ENCODE data around the gene HOXB3.

The HOXB3 gene

GRCh38 chr17:48589831-48590606, at the start of gene HOXB3:
HOXB3 (minus strand) TSS chr17:48590241; CDS start chr17:48552474, 37,767 bp downstream.
- no peak for FAIRE-seq

GRCh38 chr17:48639136-48639535, 49.1 kb upstream of the HOXB3 start:
- FAIRE-seq = no peak

- FAIRE-seq = no peak
Observed at GRCh38 chr17:48637323-48638260, 47.6 kb upstream of the HOXB3 start.

- FAIRE-seq = no peak
Observed at GRCh38 chr17:48636177-48637018, 46.4 kb upstream of the HOXB3 start.

- FAIRE-seq = no peak
Observed at GRCh38 chr17:48634493-48635208, 44.6 kb upstream of the HOXB3 start.

- FAIRE-seq = no peak
Observed at GRCh38 chr17:48633266-48633677, 43.2 kb upstream of the HOXB3 start.

- no peak for FAIRE-seq
Observed at GRCh38 chr17:48632579-48633265, 42.7 kb upstream of the HOXB3 start.

DNA sequence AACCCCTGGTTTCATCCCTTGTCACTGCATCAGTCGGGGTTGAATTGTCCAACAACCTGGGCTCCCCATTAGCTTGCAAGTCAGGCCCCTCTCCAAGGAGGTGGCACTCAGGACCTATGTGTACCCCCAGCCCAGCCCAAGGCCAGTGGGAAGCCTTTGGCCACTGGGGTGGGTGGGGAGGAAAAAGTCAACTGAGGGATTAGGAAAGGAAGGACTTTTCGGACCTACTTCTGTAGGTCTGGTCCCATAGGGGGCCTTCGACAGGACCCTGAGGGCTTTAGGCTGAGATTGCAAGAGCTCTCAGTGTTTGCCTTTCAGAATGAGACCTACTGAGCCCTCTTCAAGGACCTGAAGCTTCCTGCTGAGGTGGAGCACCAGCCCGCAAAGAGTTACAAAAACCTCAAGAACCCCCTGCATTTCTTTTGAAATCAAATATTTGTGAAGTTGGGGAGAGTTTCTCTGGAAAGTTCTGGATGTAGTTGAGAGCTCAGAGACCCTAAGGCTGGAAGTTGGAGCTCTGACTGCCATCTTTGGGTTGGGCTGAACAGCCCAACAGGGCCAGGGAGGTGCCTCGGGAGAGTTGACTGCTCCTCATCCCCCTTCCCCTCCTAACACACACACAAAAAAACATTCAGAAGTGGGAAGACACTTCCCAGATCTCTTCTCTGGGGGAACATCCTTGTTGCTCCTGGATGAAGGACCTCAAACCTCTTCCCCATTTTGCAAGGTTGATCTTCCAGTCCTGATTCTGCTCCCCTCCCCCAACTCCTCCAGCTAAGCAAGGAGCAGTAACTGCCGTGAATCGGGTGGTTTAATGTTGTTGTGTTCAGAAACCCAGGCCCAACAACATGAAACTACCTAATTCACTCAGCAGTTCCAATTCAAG, 41.9 kb upstream of the HOXB3 start:
- FAIRE-seq = no peak

- FAIRE-seq = no peak
Observed at GRCh38 chr17:48630925-48631692, 41.1 kb upstream of the HOXB3 start.

- no peak for FAIRE-seq
Observed at GRCh38 chr17:48630009-48630924, 40.2 kb upstream of the HOXB3 start.

- FAIRE-seq = no peak
Observed at GRCh38 chr17:48629411-48629759, 39.3 kb upstream of the HOXB3 start.

GRCh38 chr17:48628649-48629410, 38.8 kb upstream of the HOXB3 start:
- FAIRE-seq = no peak

GRCh38 chr17:48627623-48628521, 37.8 kb upstream of the HOXB3 start:
- no peak for FAIRE-seq

- no peak for FAIRE-seq
Observed at GRCh38 chr17:48627118-48627597, 37.1 kb upstream of the HOXB3 start.

DNA sequence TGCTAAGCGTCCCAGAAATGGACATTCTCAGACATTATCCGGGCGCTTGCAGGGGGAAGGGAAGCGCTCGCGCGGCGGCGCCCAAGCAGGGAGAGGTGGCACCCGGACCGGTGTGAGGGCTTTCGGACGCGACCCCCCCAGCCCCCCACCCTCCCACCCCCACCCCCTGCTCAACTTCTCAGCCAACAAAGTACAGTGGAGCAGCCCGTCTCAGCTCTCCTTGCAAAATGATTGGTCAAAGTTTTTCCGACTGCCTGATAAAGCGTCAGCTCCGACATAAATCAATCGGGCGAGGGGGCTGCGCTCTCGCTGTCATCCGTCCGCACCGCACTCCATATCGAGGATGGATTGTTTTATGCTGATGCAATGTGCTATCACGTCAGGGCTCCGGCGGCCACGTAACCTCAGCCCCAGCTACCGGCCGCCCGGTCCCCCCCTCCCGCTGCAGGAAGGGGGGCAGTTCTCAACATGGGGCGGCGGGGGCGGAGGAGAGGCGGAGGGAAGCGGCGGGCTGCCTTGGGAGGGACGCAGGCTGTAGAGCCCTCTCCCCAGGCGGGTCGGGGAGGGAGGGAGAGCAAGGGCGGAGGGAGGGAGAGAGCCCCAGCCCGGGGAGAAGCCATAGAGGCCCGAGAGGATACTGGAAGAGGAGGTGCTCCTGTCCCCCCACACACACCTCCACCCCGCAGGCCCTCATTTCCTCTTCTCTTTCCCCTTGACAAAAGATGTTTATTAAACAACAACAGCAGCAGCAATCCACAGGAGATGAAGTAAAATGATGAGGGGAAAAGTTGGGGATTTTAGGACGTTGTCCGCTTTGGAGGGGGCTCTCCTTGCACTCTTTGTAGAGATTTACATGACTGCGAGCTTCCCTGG, 36.4 kb upstream of the HOXB3 start, which contains the start of gene HOXB9:
TSS of gene HOXB9 (minus strand) at position 114 of the 873 bp plus-strand sequence. CDS start at position 25, 89 bp downstream.
- FAIRE-seq = no peak
